Liver (tissue), 3 donors: ENCODE results near the gene ANTXR1.

Experiments used
- FOXA1 ChIP-seq: IDR thresholded peaks from 2 replicates; pipeline ENCODE4 v1.6.1; 2016; ENCODE audit warnings: antibody characterized with exemption
- GABPA ChIP-seq, 2 donors: IDR thresholded peaks in 1 of 2; conservative IDR thresholded peaks in 1 of 2; 2 replicates each; pipeline ENCODE4 v1.6.1; 2016; ENCODE audit warnings: antibody characterized with exemption in 2 of 2, mild to moderate bottlenecking in 1 of 2, moderate library complexity in 1 of 2
- HNF4A ChIP-seq, 2 donors: conservative IDR thresholded peaks; 2 replicates each; pipeline ENCODE4 v1.6.1; 2016; ENCODE audit warnings: antibody characterized with exemption in 2 of 2, mild to moderate bottlenecking in 2 of 2
- HNF4G ChIP-seq: IDR thresholded peaks from 2 replicates; pipeline ENCODE4 v1.6.1; 2016; ENCODE audit warnings: antibody characterized with exemption
- JUND ChIP-seq, 2 donors: IDR thresholded peaks; 2 replicates each; pipeline ENCODE4 v1.6.1; 2016; ENCODE audit warnings: antibody characterized with exemption in 2 of 2
- SP1 ChIP-seq: IDR thresholded peaks from 2 replicates; pipeline ENCODE4 v1.6.1; 2018; ENCODE audit warnings: antibody characterized with exemption, mild to moderate bottlenecking
- TAF1 ChIP-seq: conservative IDR thresholded peaks from 2 replicates; pipeline ENCODE4 v1.6.1; 2016; ENCODE audit warnings: antibody characterized with exemption, mild to moderate bottlenecking
- TF ChIP-seq, protein P1 (sequence below): fragments of 150-350 bp; IDR thresholded peaks from 2 replicates; pipeline ENCODE4 v1.5.1; 2017; ENCODE audit warnings: improper control_type of control experiment, low read depth, low read length; ENCODE audit not compliant: missing input control
- TF ChIP-seq, protein P2 (sequence below): IDR thresholded peaks from 2 replicates; pipeline ENCODE4 v1.6.1; 2016; ENCODE audit warnings: antibody characterized with exemption
- TF ChIP-seq, protein P3 (sequence below): IDR thresholded peaks from 2 replicates; pipeline ENCODE4 v1.6.1; 2016; ENCODE audit warnings: antibody characterized with exemption
- TF ChIP-seq, protein P4 (sequence below): IDR thresholded peaks from 2 replicates; pipeline ENCODE4 v1.6.1; 2016; ENCODE audit warnings: antibody characterized with exemption, mild to moderate bottlenecking
- donor health status: healthy.
- donor health status: healthy.

DNA sequence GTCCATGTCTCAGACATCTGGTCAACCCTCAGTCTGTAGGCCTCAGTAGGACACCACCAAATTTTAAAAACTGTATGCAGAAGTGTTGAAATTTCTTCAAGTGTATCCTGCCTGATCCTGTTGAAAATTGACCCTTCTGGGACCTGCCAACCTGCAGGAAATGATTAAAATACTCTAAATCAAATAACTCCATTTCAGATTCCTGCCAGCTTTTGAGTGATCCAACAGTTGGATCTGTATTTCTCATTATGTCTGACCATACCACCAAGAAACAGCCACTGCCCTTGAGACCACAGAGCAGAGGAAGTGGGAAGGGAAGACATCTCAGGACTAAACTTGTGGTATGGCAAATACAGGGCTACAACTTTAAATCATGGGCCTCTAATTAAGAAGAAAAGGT lies 113.4 kb downstream of the ANTXR1 start:
- TF ChIP-seq, protein P1, sequence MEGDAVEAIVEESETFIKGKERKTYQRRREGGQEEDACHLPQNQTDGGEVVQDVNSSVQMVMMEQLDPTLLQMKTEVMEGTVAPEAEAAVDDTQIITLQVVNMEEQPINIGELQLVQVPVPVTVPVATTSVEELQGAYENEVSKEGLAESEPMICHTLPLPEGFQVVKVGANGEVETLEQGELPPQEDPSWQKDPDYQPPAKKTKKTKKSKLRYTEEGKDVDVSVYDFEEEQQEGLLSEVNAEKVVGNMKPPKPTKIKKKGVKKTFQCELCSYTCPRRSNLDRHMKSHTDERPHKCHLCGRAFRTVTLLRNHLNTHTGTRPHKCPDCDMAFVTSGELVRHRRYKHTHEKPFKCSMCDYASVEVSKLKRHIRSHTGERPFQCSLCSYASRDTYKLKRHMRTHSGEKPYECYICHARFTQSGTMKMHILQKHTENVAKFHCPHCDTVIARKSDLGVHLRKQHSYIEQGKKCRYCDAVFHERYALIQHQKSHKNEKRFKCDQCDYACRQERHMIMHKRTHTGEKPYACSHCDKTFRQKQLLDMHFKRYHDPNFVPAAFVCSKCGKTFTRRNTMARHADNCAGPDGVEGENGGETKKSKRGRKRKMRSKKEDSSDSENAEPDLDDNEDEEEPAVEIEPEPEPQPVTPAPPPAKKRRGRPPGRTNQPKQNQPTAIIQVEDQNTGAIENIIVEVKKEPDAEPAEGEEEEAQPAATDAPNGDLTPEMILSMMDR: no peak
- TF ChIP-seq, protein P2, sequence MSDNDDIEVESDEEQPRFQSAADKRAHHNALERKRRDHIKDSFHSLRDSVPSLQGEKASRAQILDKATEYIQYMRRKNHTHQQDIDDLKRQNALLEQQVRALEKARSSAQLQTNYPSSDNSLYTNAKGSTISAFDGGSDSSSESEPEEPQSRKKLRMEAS: no peak
- TF ChIP-seq HNF4A (conservative IDR thresholded peaks at IDR 0.05) (no peak), HNF4G (no peak), TAF1 (no peak), JUND (IDR thresholded peaks at IDR 0.05) (no peak), FOXA1 (no peak), GABPA (IDR thresholded peaks at IDR 0.05 in 1 of 2, conservative IDR thresholded peaks at IDR 0.05 in 1 of 2) (no peak), SP1 (no peak)
- TF ChIP-seq, protein P3, sequence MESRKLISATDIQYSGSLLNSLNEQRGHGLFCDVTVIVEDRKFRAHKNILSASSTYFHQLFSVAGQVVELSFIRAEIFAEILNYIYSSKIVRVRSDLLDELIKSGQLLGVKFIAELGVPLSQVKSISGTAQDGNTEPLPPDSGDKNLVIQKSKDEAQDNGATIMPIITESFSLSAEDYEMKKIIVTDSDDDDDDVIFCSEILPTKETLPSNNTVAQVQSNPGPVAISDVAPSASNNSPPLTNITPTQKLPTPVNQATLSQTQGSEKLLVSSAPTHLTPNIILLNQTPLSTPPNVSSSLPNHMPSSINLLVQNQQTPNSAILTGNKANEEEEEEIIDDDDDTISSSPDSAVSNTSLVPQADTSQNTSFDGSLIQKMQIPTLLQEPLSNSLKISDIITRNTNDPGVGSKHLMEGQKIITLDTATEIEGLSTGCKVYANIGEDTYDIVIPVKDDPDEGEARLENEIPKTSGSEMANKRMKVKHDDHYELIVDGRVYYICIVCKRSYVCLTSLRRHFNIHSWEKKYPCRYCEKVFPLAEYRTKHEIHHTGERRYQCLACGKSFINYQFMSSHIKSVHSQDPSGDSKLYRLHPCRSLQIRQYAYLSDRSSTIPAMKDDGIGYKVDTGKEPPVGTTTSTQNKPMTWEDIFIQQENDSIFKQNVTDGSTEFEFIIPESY: no peak
- TF ChIP-seq, protein P4, sequence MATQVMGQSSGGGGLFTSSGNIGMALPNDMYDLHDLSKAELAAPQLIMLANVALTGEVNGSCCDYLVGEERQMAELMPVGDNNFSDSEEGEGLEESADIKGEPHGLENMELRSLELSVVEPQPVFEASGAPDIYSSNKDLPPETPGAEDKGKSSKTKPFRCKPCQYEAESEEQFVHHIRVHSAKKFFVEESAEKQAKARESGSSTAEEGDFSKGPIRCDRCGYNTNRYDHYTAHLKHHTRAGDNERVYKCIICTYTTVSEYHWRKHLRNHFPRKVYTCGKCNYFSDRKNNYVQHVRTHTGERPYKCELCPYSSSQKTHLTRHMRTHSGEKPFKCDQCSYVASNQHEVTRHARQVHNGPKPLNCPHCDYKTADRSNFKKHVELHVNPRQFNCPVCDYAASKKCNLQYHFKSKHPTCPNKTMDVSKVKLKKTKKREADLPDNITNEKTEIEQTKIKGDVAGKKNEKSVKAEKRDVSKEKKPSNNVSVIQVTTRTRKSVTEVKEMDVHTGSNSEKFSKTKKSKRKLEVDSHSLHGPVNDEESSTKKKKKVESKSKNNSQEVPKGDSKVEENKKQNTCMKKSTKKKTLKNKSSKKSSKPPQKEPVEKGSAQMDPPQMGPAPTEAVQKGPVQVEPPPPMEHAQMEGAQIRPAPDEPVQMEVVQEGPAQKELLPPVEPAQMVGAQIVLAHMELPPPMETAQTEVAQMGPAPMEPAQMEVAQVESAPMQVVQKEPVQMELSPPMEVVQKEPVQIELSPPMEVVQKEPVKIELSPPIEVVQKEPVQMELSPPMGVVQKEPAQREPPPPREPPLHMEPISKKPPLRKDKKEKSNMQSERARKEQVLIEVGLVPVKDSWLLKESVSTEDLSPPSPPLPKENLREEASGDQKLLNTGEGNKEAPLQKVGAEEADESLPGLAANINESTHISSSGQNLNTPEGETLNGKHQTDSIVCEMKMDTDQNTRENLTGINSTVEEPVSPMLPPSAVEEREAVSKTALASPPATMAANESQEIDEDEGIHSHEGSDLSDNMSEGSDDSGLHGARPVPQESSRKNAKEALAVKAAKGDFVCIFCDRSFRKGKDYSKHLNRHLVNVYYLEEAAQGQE: no peak
